ENCODE results near the gene APOBEC3H. TPM values are rescaled to one million over a fixed set of nuclear protein-coding genes. Genes with fewer than 3 reads are reported as not detected.

Gene APOBEC3H
- total RNA-seq, 1 experiment from 2014 or later: not detected

DNA sequence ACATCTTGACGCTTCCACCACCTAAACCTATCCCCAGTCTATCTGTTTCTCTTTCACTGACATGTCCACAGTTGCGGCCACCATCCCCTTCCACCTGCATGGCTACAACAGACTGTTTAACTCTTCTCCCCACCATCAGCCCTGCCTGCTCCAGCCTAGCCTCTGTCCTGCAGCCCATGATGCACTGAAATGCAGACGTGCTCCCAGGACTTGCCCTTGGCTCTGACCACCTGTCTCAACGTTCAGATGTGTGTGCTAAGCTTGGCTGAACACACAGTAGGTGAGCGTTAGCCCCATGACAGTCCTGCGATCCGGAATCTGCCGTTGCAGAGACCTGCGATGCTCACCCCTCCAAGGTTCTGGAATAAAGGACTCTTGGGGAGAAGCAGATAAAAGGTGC, 32.7 kb downstream of the APOBEC3H start:
- no peak overlapping the region for H3K27ac Mint-ChIP-seq (ENCODE audit: unreplicated experiment)

GRCh38 chr22:39130152-39130704, 33.2 kb downstream of the APOBEC3H start:
- Mint-ChIP-seq H3K36me3 (ENCODE audit: insufficient read depth, unreplicated experiment) (no peaks in the 10 kb centered on the region), H3K4me1 (ENCODE audit: low read depth, unreplicated experiment) (peaks cover 16% of the 10 kb centered on the region), H3K27ac (ENCODE audit: unreplicated experiment) (no peak overlapping the region), H3K27me3 (ENCODE audit: insufficient read depth, unreplicated experiment) (no peaks in the 10 kb centered on the region), H3K4me3 (ENCODE audit: unreplicated experiment) (no peak overlapping the region), H3K9me3 (ENCODE audit: unreplicated experiment) (no peaks in the 10 kb centered on the region)
- CTCF ChIA-PET: no interaction called here
- no peak for DNase-seq
- H3K27me3 ChIP-seq (replicated peaks; ENCODE audit: control insufficient read depth, insufficient read depth, low read length): no peaks in the 10 kb centered on the region
- TF ChIP-seq, protein P1, sequence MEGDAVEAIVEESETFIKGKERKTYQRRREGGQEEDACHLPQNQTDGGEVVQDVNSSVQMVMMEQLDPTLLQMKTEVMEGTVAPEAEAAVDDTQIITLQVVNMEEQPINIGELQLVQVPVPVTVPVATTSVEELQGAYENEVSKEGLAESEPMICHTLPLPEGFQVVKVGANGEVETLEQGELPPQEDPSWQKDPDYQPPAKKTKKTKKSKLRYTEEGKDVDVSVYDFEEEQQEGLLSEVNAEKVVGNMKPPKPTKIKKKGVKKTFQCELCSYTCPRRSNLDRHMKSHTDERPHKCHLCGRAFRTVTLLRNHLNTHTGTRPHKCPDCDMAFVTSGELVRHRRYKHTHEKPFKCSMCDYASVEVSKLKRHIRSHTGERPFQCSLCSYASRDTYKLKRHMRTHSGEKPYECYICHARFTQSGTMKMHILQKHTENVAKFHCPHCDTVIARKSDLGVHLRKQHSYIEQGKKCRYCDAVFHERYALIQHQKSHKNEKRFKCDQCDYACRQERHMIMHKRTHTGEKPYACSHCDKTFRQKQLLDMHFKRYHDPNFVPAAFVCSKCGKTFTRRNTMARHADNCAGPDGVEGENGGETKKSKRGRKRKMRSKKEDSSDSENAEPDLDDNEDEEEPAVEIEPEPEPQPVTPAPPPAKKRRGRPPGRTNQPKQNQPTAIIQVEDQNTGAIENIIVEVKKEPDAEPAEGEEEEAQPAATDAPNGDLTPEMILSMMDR (IDR thresholded peaks at IDR 0.05; ENCODE audit: insufficient read depth in 1 of 2, low read depth in 1 of 2, low read length in 1 of 2, severe bottlenecking in 1 of 2, unreplicated experiment in 1 of 2): no peak
- H3K4me3 ChIP-seq (ENCODE audit: low read depth, low read length): no peak overlapping the region
- no TSS peak for BruUV-seq (replicated peaks)
- intact Hi-C loops (cut with micrococcal nuclease; ENCODE audit: unreplicated experiment): no loop called here
- POLR2A ChIA-PET: no interaction called here
- H3K4me1 ChIP-seq: peaks cover 21% of the 10 kb centered on the region
- H3K36me3 ChIP-seq (ENCODE audit: control insufficient read depth, insufficient read depth, low read length): no peaks in the 10 kb centered on the region
- H3K9me3 ChIP-seq: no peaks in the 10 kb centered on the region

More for the DNA sequence above, 32.7 kb downstream of the APOBEC3H start:
- Histone ChIP-seq H3K36me3 (ENCODE audit: control insufficient read depth, insufficient read depth, low read length) (no peaks in the 10 kb centered on the region), H3K9me3 (no peaks in the 10 kb centered on the region), H3K27me3 (replicated peaks; ENCODE audit: control insufficient read depth, insufficient read depth, low read length) (no peaks in the 10 kb centered on the region), H3K4me1 (peaks cover 21% of the 10 kb centered on the region), H3K4me3 (ENCODE audit: low read depth, low read length) (no peak overlapping the region)
- TF ChIP-seq, protein P1 (IDR thresholded peaks at IDR 0.05; ENCODE audit: insufficient read depth in 1 of 2, low read depth in 1 of 2, low read length in 1 of 2, severe bottlenecking in 1 of 2, unreplicated experiment in 1 of 2): no peak
- intact Hi-C loops (cut with micrococcal nuclease; ENCODE audit: unreplicated experiment): no loop called here
- Mint-ChIP-seq H3K4me1 (ENCODE audit: low read depth, unreplicated experiment) (peaks cover 16% of the 10 kb centered on the region), H3K9me3 (ENCODE audit: unreplicated experiment) (no peaks in the 10 kb centered on the region), H3K36me3 (ENCODE audit: insufficient read depth, unreplicated experiment) (no peaks in the 10 kb centered on the region), H3K27me3 (ENCODE audit: insufficient read depth, unreplicated experiment) (no peaks in the 10 kb centered on the region), H3K4me3 (ENCODE audit: unreplicated experiment) (no peak overlapping the region)
- ChIA-PET POLR2A (no interaction called here), CTCF (interaction anchor here (1.0 kb wide), 1 partner anchor 259 kb away, joined by 4 read pairs; no protein-coding TSS in a partner anchor)
- no TSS peak for BruUV-seq (replicated peaks)
- no peak for DNase-seq

DNA sequence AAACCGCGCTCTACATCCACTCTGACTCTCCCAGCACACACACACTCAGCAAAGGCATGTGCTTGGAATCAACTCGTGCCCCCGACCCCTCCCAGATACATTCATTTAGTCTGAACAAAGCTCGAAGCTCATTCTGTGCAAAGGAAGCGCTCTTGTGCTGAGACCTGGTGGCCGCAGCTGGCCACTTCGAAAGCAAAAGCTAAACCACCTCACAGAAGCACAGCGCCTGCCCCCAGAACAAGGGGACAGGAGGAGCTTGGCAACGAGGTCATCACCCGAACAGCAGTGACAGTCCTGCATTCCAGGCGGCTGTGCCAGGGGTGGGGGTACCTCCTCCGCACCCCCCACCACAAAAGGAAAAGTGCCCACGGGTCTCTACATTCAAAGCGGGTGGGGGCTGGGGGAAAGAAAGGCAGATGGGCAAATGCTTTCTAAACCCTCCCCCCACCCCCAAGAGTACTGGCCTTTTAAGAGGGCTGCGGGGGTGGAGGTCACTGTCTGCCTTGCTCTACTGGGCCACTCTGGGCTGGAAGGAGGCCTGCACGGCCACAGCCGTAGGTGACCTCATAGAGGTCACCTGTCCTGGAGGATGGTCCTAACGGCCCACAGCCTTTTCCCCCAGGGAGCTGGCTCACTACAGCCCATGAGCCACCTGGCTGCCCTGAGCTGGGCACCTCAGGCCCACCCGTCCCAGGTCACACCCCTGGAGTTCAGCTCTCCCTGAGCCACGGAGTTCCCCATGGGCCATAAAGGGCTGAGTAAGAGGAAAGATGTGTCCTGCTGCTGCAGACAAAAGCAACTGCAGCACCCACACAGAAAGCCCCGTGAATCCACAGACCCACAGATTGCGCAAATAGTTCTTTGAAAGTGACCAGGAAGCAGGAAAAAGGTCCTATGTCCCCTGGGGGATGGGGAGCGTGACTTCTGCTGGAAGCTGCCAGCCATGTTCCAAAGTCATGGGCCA, 34.1 kb downstream of the APOBEC3H start:
- BruUV-seq (replicated peaks): no TSS peak
- no peak for DNase-seq
- peaks cover 16% of the 10 kb centered on the region for H3K4me1 Mint-ChIP-seq (ENCODE audit: low read depth, unreplicated experiment)
- CTCF ChIA-PET: interaction anchor here (0.5 kb wide), 1 partner anchor 202 kb away, joined by 7 read pairs; no protein-coding TSS in a partner anchor
- no peaks in the 10 kb centered on the region for H3K36me3 Mint-ChIP-seq (ENCODE audit: insufficient read depth, unreplicated experiment)
- H3K36me3 ChIP-seq (ENCODE audit: control insufficient read depth, insufficient read depth, low read length): no peaks in the 10 kb centered on the region
- peaks cover 21% of the 10 kb centered on the region for H3K4me1 ChIP-seq
- POLR2A ChIA-PET: no interaction called here
- H3K4me3 ChIP-seq (ENCODE audit: low read depth, low read length): no peak overlapping the region
- H3K27ac Mint-ChIP-seq (ENCODE audit: unreplicated experiment): no peak overlapping the region
- no peaks in the 10 kb centered on the region for H3K9me3 ChIP-seq
- TF ChIP-seq, protein P1 (IDR thresholded peaks at IDR 0.05; ENCODE audit: insufficient read depth in 1 of 2, low read depth in 1 of 2, low read length in 1 of 2, severe bottlenecking in 1 of 2, unreplicated experiment in 1 of 2): no peak
- H3K27me3 Mint-ChIP-seq (ENCODE audit: insufficient read depth, unreplicated experiment): no peaks in the 10 kb centered on the region
- H3K27me3 ChIP-seq (replicated peaks; ENCODE audit: control insufficient read depth, insufficient read depth, low read length): no peaks in the 10 kb centered on the region
- intact Hi-C loops (cut with micrococcal nuclease; ENCODE audit: unreplicated experiment): no loop called here
- H3K9me3 Mint-ChIP-seq (ENCODE audit: unreplicated experiment): no peaks in the 10 kb centered on the region
- no peak overlapping the region for H3K4me3 Mint-ChIP-seq (ENCODE audit: unreplicated experiment)

Measured in Caco-2 (cell line).